OCI-LY1 (cell line): ENCODE measurements around the gene DDIT4.

Experiments used
- H2AFZ ChIP-seq: fragments of 200-600 bp; sonication (generic), shearing (Covaris generic); 2 replicates; pipeline ENCODE4 v1.6.0; 2014; ENCODE audit warnings: antibody characterized with exemption, mild to moderate bottlenecking, low read length
- H3F3A ChIP-seq: fragments of 200-600 bp; sonication (generic), shearing (Covaris generic); 2 replicates; pipeline ENCODE4 v1.6.0; 2014; ENCODE audit warnings: mild to moderate bottlenecking, antibody characterized with exemption, low read length, moderate library complexity; ENCODE audit not compliant: insufficient read depth
- H3K27ac ChIP-seq: fragments of 200-600 bp; sonication (generic); 2 replicates; pipeline ENCODE4 v1.5.1; 2014; ENCODE audit warnings: low read length, mixed run types, mild to moderate bottlenecking, low read depth; ENCODE audit not compliant: poor library complexity, severe bottlenecking
- H3K27me3 ChIP-seq: fragments of 200-600 bp; sonication (generic); 2 replicates; pipeline ENCODE4 v1.6.0; 2014; ENCODE audit warnings: antibody characterized with exemption, mild to moderate bottlenecking, low read length, moderate library complexity; ENCODE audit not compliant: insufficient read depth
- H3K36me3 ChIP-seq: fragments of 200-600 bp; sonication (generic); 2 replicates; pipeline ENCODE4 v1.6.1; 2014; ENCODE audit warnings: mild to moderate bottlenecking, antibody characterized with exemption, low read length, moderate library complexity, mixed read lengths; ENCODE audit not compliant: insufficient read depth
- H3K4me1 ChIP-seq: fragments of 200-600 bp; sonication (generic); 2 replicates; pipeline ENCODE4 v1.5.1; 2014; ENCODE audit warnings: mild to moderate bottlenecking, low read length, moderate library complexity; ENCODE audit not compliant: insufficient read depth, severe bottlenecking
- H3K4me2 ChIP-seq: fragments of 200-600 bp; sonication (generic), shearing (Covaris generic); 2 replicates; pipeline ENCODE4 v1.6.1; 2014; ENCODE audit warnings: low read length
- H3K4me3 ChIP-seq: fragments of 200-600 bp; sonication (generic); 2 replicates; pipeline ENCODE4 v1.5.1; 2014; ENCODE audit warnings: low read length, low read depth, mild to moderate bottlenecking, mixed read lengths; ENCODE audit not compliant: poor library complexity, severe bottlenecking
- H3K79me2 ChIP-seq: fragments of 200-600 bp; shearing (Covaris generic); 2 replicates; pipeline ENCODE4 v1.6.1; 2016; ENCODE audit warnings: mixed run types, low read length, mixed read lengths; ENCODE audit not compliant: insufficient read depth
- H3K9ac ChIP-seq: fragments of 200-600 bp; sonication (generic), shearing (Covaris generic); 2 replicates; pipeline ENCODE4 v1.6.1; 2014; ENCODE audit warnings: mild to moderate bottlenecking, low read length, mixed read lengths
- H3K9me2 ChIP-seq: fragments of 200-600 bp; sonication (generic), shearing (Covaris generic); 2 replicates; pipeline ENCODE4 v1.6.1; 2014; ENCODE audit warnings: low read depth, mild to moderate bottlenecking, low read length, mixed read lengths
- H3K9me3 ChIP-seq: fragments of 200-600 bp; shearing (Covaris generic); 2 replicates; pipeline ENCODE4 v1.6.1; 2014; ENCODE audit warnings: low read length, mixed read lengths
- H4K20me1 ChIP-seq: fragments of 200-600 bp; sonication (generic), shearing (Covaris generic); 2 replicates; pipeline ENCODE4 v1.6.0; 2016; ENCODE audit warnings: mild to moderate bottlenecking, low read length; ENCODE audit not compliant: insufficient read depth
- CTCF ChIP-seq: fragments of 200-600 bp; sonication (generic), shearing (Covaris generic); IDR thresholded peaks from 2 replicates; pipeline ENCODE4 v1.5.1; 2017; ENCODE audit warnings: mild to moderate bottlenecking, antibody characterized with exemption, low read length, moderate library complexity, mixed read lengths
- EZH2 ChIP-seq: fragments of 200-600 bp; sonication (generic), shearing (Covaris generic); IDR thresholded peaks from 2 replicates; pipeline ENCODE4 v1.8.0; 2017; ENCODE audit warnings: borderline replicate concordance, mixed run types, mild to moderate bottlenecking, antibody characterized with exemption, low read length, moderate library complexity, mixed read lengths

The DDIT4 gene

DNA sequence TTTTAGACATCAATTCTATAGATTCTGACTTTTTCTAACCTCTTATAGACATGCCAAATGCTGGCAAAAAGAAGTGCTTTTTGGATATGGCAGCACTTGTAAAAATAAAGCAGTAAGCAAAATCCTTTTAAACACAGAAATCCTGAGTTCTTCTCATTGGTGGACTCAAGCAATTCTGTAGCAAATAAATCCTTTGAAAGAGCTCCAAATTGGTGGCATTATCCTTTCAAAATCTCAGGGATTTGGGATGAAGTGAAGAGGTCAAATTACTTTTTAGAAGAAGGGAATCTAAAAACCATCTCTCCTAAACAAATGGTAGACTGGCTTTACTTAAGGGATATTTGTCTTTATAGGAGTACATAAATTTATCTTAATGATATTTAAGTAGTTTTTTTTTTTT, 40.1 kb upstream of the DDIT4 start:
- H3K27me3 ChIP-seq: no peaks in the 10 kb centered on the region
- no peak overlapping the region for H3K4me3 ChIP-seq
- no peaks in the 10 kb centered on the region for H3K9me2 ChIP-seq
- no peak overlapping the region for H2AFZ ChIP-seq
- no peaks in the 10 kb centered on the region for H3K79me2 ChIP-seq
- H4K20me1 ChIP-seq: no peaks in the 10 kb centered on the region
- no peak overlapping the region for H3K9ac ChIP-seq
- no peak overlapping the region for H3K27ac ChIP-seq
- H3K4me2 ChIP-seq: no peak overlapping the region
- H3F3A ChIP-seq: no peaks in the 10 kb centered on the region
- H3K36me3 ChIP-seq: peaks cover 56% of the 10 kb centered on the region
- no peak for TF ChIP-seq CTCF
- TF ChIP-seq EZH2: no peak
- H3K9me3 ChIP-seq: no peaks in the 10 kb centered on the region
- peaks cover 3% of the 10 kb centered on the region for H3K4me1 ChIP-seq

DNA sequence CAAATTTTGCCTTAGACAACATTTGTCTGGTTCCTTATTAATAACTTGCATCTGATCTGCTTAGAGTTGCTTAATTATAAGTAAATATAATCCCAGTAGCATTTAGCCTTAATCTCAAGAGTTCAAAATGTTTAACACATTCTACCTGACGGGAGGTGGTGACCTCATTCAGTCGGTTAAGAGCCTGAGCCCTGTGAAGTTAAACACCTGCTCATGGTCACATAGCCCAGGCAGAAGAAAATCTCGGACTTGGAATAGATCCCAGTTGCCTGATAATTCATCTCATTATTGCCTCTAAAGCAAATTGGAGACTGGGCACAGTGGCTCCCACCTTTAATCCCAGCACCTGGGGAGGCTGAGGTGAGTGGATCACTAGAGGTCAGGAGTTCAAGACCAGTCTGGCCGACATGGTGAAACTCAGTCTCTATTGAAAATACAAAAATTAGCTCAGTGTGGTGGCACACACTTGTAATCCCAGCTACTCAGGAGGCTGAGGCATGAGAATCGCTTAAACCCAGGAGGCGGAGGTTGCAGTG, 39.1 kb upstream of the DDIT4 start:
- Histone ChIP-seq H3K4me2 (no peak overlapping the region), H3K9ac (no peak overlapping the region), H4K20me1 (no peaks in the 10 kb centered on the region), H3K79me2 (no peaks in the 10 kb centered on the region), H3K4me3 (no peak overlapping the region), H3K4me1 (no peaks in the 10 kb centered on the region), H3K27me3 (no peaks in the 10 kb centered on the region), H3K9me2 (no peaks in the 10 kb centered on the region), H3K9me3 (no peaks in the 10 kb centered on the region), H3K36me3 (peaks cover 53% of the 10 kb centered on the region), H3K27ac (no peak overlapping the region), H3F3A (peaks cover 3% of the 10 kb centered on the region; the same call in 1 of the 2 replicates), H2AFZ (no peak overlapping the region)
- no peak for TF ChIP-seq CTCF
- no peak for TF ChIP-seq EZH2

GRCh38 chr10:72235544-72236279, 38.0 kb upstream of the DDIT4 start:
- Histone ChIP-seq H3K9ac (no peak overlapping the region), H3F3A (peaks cover 3% of the 10 kb centered on the region; the same call in 1 of the 2 replicates), H3K4me1 (no peaks in the 10 kb centered on the region), H3K4me2 (no peak overlapping the region), H3K9me3 (no peaks in the 10 kb centered on the region), H4K20me1 (no peaks in the 10 kb centered on the region), H3K4me3 (no peak overlapping the region), H3K27me3 (no peaks in the 10 kb centered on the region), H3K27ac (no peak overlapping the region), H3K36me3 (peaks cover 43% of the 10 kb centered on the region), H3K9me2 (no peaks in the 10 kb centered on the region), H3K79me2 (no peaks in the 10 kb centered on the region), H2AFZ (no peak overlapping the region)
- no peak for TF ChIP-seq CTCF
- TF ChIP-seq EZH2: no peak
